GM19025 (cell line): ENCODE measurements around the gene ACADSB.

Source experiments
- ATAC-seq: cut with Tn5 transposase; IDR thresholded peaks from one replicate; pipeline ENCODE4 v1.9.1; 2021; ENCODE audit warnings: mild to moderate bottlenecking, low read depth, moderate library complexity; ENCODE audit not compliant: unreplicated experiment

Gene ACADSB

GRCh38 chr10:123092635-123093414 lies 84.0 kb downstream of the ACADSB start:
- ATAC-seq: no peak

GRCh38 chr10:123093489-123093888 lies 84.7 kb downstream of the ACADSB start:
- ATAC-seq: no peak

- ATAC-seq: no peak
Observed at GRCh38 chr10:123096452-123096851, 87.6 kb downstream of the ACADSB start.

- ATAC-seq: no peak
Observed at GRCh38 chr10:123097039-123097438, 88.2 kb downstream of the ACADSB start.

- no peak for ATAC-seq
Observed at GRCh38 chr10:123100030-123100762, 91.4 kb downstream of the ACADSB start.

GRCh38 chr10:123101872-123102271 lies 93.1 kb downstream of the ACADSB start:
- no peak for ATAC-seq

GRCh38 chr10:123102673-123103072 lies 93.9 kb downstream of the ACADSB start:
- no peak for ATAC-seq

- no peak for ATAC-seq
Observed at GRCh38 chr10:123103944-123104343, 95.1 kb downstream of the ACADSB start.
